ENCODE results near the gene GJC1. TPM values are rescaled to one million over a fixed set of nuclear protein-coding genes. Genes with fewer than 3 reads are reported as not detected.
"Not testable (repeated sequence)": the region's sequence is repeated elsewhere in the genome, so short reads cannot be mapped to it uniquely, and the experiment has no call there.

GJC1 gene
- total RNA-seq, 1 experiment from 2014 or later, result 119 TPM

DNA sequence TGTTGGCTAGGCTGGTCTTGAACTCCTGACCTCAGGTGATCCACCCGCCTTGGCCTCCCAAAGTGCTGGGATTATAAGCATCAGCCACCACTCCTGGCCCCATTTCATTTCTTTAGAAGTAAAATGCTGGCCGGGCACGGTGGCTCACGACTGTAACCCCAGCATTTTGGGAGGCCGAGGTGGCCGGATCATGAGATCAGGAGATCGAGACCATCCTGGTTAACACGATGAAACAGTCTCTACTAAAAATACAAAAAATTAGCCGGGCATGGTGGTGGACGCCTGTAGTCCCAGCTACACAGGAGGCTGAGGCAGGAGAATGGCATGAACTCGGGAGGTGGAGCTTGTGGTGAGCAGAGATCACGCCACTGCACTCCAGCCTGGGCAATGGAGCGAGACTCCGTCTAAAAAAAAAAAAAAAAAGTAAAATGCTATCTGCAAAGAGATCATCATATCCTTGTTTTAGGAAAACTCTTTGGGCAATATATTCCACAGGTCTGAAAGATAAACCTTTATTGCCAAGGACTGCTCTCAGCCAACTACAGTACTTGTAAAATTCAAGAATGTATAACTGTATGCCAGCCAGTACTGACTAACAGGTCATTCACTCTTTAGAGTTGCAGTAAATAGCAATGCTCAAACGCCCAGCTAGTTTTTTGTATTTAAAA, 3.8 kb downstream of the GJC1 start:
- Histone ChIP-seq H3K9ac (ENCODE audit: extremely low read depth, insufficient read length, low read length) (no peak overlapping the region), H3K14ac (ENCODE audit: insufficient read depth, low read length) (no peak overlapping the region), H2BK5ac (ENCODE audit: insufficient read length, low read length) (no peak overlapping the region), H2BK15ac (ENCODE audit: low read depth, low read length) (no peak overlapping the region), H3K23ac (ENCODE audit: insufficient read length, low read depth, low read length) (no peak overlapping the region), H4K20me1 (ENCODE audit: control insufficient read depth, insufficient read depth, insufficient read length) (no peaks in the 10 kb centered on the region), H3K4me1 (ENCODE audit: insufficient read depth, low read length) (no peaks in the 10 kb centered on the region; the same call in 1 of the 2 replicates), H4K91ac (ENCODE audit: insufficient read length, low read depth, low read length) (no peak overlapping the region), H2BK12ac (ENCODE audit: insufficient read length, low read depth, low read length) (no peak overlapping the region), H2AFZ (ENCODE audit: low read length) (no peak overlapping the region), H3K4ac (ENCODE audit: low read depth, low read length) (no peak overlapping the region), H3K79me1 (ENCODE audit: insufficient read depth, low read depth, low read length, poor library complexity, severe bottlenecking) (peaks cover 14% of the 10 kb centered on the region), H3K9me3 (ENCODE audit: control insufficient read depth, low read depth, low read length) (no peaks in the 10 kb centered on the region), H3K23me2 (ENCODE audit: insufficient read length, low read depth, low read length, poor library complexity, severe bottlenecking) (peaks cover 7% of the 10 kb centered on the region), H2BK120ac (ENCODE audit: low read depth, low read length, poor library complexity, severe bottlenecking) (no peak overlapping the region), H2BK20ac (ENCODE audit: low read depth, low read length, poor library complexity, severe bottlenecking) (no peak overlapping the region), H3K18ac (ENCODE audit: insufficient read length, low read depth, low read length) (no peak overlapping the region), H3K27me3 (ENCODE audit: insufficient read depth, low read length) (no peaks in the 10 kb centered on the region), H3K27ac (ENCODE audit: insufficient read length, low read depth, low read length) (no peak overlapping the region), H3T11ph (ENCODE audit: low read length) (no peak overlapping the region), H3K79me2 (ENCODE audit: insufficient read depth, low read length) (peaks cover 53% of the 10 kb centered on the region; the same call in 1 of the 2 replicates), H4K5ac (ENCODE audit: insufficient read length, low read depth, low read length) (no peak overlapping the region), H3K56ac (ENCODE audit: insufficient read length, low read depth, low read length) (no peak overlapping the region), H2AK5ac (ENCODE audit: insufficient read length, low read length) (no peak overlapping the region), H4K8ac (replicated peaks; ENCODE audit: insufficient read length, low read depth, low read length) (no peak overlapping the region), H3K4me2 (ENCODE audit: insufficient read depth, insufficient read length, low read length) (no peak overlapping the region)
- Mint-ChIP-seq H3K9me3 (peaks cover 0 to 7% of the 10 kb centered on the region in 2 experiments; a peak in 3 of 5 replicates), H3K36me3 (ENCODE audit: insufficient read depth in 1 of 3, low read depth in 3 of 3) (peaks cover 0 to 10% (median 3%) of the 10 kb centered on the region in 3 experiments; a peak in 2 of 7 replicates), H3K4me1 (peaks cover 15 to 32% of the 10 kb centered on the region in 2 experiments), H3K27ac (no peak overlapping the region), H3K4me3 (peak overlapping the region in 1 of 2 experiments; percentile 32; a peak in 1 of 5 replicates), H3K27me3 (ENCODE audit: low read depth) (peaks cover 1% of the 10 kb centered on the region)
- WGBS (ENCODE audit: extremely low coverage, insufficient read length, low lambda C conversion rate), result no CpG with 5 or more reads among the region's 15 CpGs
- TF ChIP-seq, protein P1, sequence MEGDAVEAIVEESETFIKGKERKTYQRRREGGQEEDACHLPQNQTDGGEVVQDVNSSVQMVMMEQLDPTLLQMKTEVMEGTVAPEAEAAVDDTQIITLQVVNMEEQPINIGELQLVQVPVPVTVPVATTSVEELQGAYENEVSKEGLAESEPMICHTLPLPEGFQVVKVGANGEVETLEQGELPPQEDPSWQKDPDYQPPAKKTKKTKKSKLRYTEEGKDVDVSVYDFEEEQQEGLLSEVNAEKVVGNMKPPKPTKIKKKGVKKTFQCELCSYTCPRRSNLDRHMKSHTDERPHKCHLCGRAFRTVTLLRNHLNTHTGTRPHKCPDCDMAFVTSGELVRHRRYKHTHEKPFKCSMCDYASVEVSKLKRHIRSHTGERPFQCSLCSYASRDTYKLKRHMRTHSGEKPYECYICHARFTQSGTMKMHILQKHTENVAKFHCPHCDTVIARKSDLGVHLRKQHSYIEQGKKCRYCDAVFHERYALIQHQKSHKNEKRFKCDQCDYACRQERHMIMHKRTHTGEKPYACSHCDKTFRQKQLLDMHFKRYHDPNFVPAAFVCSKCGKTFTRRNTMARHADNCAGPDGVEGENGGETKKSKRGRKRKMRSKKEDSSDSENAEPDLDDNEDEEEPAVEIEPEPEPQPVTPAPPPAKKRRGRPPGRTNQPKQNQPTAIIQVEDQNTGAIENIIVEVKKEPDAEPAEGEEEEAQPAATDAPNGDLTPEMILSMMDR (conservative IDR thresholded peaks at IDR 0.05), result no peak
- no peak for DNase-seq

DNA sequence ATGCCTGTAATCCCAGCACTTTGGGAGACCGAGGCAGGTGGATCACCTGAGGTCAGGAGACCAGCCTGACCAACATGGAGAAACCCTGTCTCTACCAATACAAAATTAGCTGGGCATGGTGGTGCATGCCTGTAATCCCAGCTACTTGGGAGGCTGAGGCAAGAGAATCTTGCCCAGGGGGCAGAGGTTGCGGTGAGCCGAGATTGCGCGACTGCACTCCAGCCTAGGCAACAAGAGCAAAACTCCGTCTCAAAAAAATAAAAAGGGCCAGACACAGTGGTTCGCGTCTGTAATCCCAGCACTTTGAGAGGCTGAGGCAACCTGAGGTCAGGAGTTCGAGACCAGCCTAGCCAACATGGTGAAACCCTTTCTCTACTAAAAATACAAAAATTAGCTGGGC, 4.9 kb downstream of the GJC1 start:
- not testable (repeated sequence) for H3K4me3 Mint-ChIP-seq; H3K27ac Mint-ChIP-seq; H3K4me1 ChIP-seq (ENCODE audit: insufficient read depth, low read length); H3K23ac ChIP-seq (ENCODE audit: insufficient read length, low read depth, low read length); H3K9ac ChIP-seq (ENCODE audit: extremely low read depth, insufficient read length, low read length); H3K27ac ChIP-seq (ENCODE audit: insufficient read length, low read depth, low read length); H4K8ac ChIP-seq (replicated peaks; ENCODE audit: insufficient read length, low read depth, low read length); H4K20me1 ChIP-seq (ENCODE audit: control insufficient read depth, insufficient read depth, insufficient read length); H2BK5ac ChIP-seq (ENCODE audit: insufficient read length, low read length); H3K9me3 ChIP-seq (ENCODE audit: control insufficient read depth, low read depth, low read length); H3K9me3 Mint-ChIP-seq; H2AK5ac ChIP-seq (ENCODE audit: insufficient read length, low read length); H3K27me3 ChIP-seq (ENCODE audit: insufficient read depth, low read length); DNase-seq; H3T11ph ChIP-seq (ENCODE audit: low read length); H2AFZ ChIP-seq (ENCODE audit: low read length); H2BK120ac ChIP-seq (ENCODE audit: low read depth, low read length, poor library complexity, severe bottlenecking); H4K5ac ChIP-seq (ENCODE audit: insufficient read length, low read depth, low read length); H3K56ac ChIP-seq (ENCODE audit: insufficient read length, low read depth, low read length); H3K4ac ChIP-seq (ENCODE audit: low read depth, low read length); H2BK20ac ChIP-seq (ENCODE audit: low read depth, low read length, poor library complexity, severe bottlenecking); H3K18ac ChIP-seq (ENCODE audit: insufficient read length, low read depth, low read length); H3K4me2 ChIP-seq (ENCODE audit: insufficient read depth, insufficient read length, low read length); H4K91ac ChIP-seq (ENCODE audit: insufficient read length, low read depth, low read length); H3K27me3 Mint-ChIP-seq (ENCODE audit: low read depth); H2BK12ac ChIP-seq (ENCODE audit: insufficient read length, low read depth, low read length); H2BK15ac ChIP-seq (ENCODE audit: low read depth, low read length); H3K23me2 ChIP-seq (ENCODE audit: insufficient read length, low read depth, low read length, poor library complexity, severe bottlenecking); H3K14ac ChIP-seq (ENCODE audit: insufficient read depth, low read length)
- WGBS (ENCODE audit: extremely low coverage, insufficient read length, low lambda C conversion rate), result no CpG with 5 or more reads among the region's 9 CpGs
- H3K79me2 ChIP-seq (ENCODE audit: insufficient read depth, low read length), result peaks cover 58% of the 10 kb centered on the region; the same call in 1 of the 2 replicates
- H3K36me3 Mint-ChIP-seq (ENCODE audit: insufficient read depth in 1 of 3, low read depth in 3 of 3), result peaks cover 1 to 12% (median 8%) of the 10 kb centered on the region in 3 experiments; a peak in 6 of 7 replicates
- H3K4me1 Mint-ChIP-seq, result peaks cover 11 to 25% of the 10 kb centered on the region in 2 experiments
- H3K79me1 ChIP-seq (ENCODE audit: insufficient read depth, low read depth, low read length, poor library complexity, severe bottlenecking), result peaks cover 14% of the 10 kb centered on the region
